ENCODE data around the gene FDX1.
A peak's percentile ranks its signal among the peaks of the same experiment; 100 is the strongest.
"Not testable (repeated sequence)": the region's sequence is repeated elsewhere in the genome, so short reads cannot be mapped to it uniquely, and the experiment has no call there.

The FDX1 gene, protein sequence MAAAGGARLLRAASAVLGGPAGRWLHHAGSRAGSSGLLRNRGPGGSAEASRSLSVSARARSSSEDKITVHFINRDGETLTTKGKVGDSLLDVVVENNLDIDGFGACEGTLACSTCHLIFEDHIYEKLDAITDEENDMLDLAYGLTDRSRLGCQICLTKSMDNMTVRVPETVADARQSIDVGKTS

DNA sequence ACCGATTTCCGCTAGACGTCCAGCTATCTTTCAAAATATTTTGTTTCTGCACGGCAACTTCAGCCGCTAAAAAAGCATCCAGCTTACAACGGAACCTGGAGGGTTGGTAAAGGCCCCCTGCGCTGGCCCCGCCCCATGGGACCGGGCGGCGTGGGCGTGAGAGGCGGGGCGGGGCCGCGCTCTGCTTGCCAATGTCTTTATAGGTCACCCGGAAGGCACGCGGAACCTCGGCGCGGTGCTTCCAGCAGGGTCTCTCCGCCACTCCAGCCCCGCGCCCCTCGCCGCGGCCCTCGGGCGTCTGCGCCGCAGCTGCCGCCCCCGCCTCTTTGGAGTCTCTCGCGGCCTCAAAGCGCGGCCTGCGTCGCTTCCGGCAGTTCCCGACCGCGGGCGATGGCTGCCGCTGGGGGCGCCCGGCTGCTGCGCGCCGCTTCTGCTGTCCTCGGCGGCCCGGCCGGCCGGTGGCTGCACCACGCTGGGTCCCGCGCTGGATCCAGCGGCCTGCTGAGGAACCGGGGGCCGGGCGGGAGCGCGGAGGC, at the start of gene FDX1:
Gene FDX1 (plus strand): TSS at position 218 of the 536 bp plus-strand sequence. CDS start 173 bp downstream, at position 391.
- DNase-seq: peak; percentile 90

DNA sequence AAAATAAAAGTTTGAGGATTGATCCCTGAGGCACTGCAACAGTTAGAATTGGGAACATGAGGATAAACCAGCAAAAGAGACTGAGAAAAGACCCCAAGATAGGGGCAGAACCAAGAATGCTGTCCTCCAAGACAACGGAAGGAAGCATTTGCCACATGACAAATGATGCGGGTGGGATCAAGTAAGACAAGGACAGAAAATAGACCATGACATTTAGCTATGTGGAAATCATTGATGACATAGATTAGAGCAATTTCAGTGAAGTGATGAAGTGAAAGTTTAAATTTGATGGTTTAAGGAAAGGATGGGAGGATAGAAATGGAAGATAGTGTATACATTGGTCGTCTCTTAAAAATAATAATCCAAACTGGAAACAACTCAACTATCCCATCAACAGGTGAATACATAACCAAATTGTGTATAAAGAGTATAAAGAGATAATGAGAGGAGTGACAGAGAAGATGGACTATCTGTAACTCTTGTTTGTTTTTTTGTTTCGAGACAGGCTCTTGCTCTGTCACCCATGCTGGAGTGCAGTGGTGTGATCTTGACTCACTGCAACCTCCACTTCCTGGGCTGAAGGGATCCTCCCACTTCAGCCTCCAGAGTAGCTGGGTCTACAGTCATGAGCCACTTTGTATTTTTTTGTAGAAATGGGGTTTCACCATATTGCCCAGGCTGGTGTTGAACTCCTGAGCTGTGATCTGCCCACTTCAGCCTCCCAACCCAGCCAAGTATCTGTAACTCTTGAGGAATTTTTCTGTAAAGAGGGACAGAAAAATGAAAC, 48.7 kb upstream of the FDX1 start:
- no peak for DNase-seq

DNA sequence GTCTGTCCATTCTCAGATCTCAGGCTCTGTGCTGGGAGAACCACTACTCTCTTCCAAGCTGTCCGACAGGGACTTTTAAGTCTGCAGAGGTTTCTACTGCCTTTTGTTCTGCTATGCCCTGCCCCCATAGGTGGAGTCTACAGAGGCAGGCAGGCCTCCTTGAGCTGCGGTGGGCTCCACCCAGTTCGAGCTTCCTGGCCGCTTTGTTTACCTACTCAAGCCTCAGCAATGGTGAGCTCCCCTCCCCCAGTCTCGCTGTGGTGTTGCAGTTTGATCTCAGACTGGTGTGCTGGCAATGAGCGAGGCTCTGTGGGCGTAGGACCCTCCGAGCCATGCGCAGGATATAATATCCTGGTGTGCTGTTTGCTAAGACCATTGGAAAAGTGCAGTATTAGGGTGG, 41.5 kb upstream of the FDX1 start:
- DNase-seq: peak; percentile 7

DNA sequence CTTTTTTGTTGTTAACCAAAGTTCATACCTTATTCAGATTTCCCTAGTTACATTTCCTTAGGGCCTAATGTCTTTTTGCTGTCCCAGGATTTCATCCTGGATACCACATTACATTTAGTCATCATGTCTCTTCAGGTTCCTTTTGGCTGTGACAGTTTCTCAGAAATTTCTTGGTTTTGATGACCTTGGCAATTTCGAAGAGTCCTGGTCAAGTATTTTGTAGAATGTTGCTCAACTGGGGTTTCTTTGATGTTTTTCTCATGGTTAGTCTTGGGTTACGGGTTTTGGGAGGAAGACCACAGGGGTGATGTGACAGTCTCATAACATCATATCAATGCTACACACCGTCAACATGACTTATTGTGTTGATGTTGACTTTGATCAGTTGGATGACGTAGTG, 39.8 kb upstream of the FDX1 start:
- no peak for DNase-seq

DNA sequence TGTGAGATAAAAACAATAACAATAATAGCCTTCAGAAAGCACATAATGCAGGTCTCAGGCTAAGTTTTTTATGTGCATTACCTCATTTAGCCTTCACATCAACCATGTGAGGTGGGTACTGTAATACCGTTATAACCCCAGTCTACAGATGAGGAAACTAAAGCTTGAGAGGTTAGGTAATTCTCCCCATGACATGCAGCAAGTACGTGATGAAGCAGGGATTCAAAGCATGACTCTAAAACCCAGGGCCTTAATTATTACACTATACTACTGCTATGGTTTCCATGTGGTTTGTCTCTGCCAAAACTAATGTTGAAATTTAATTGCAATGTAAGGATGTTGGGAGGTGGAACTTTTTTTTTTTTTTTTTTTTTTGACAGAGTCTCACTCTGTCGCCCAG, 37.7 kb upstream of the FDX1 start:
- no peak for DNase-seq

DNA sequence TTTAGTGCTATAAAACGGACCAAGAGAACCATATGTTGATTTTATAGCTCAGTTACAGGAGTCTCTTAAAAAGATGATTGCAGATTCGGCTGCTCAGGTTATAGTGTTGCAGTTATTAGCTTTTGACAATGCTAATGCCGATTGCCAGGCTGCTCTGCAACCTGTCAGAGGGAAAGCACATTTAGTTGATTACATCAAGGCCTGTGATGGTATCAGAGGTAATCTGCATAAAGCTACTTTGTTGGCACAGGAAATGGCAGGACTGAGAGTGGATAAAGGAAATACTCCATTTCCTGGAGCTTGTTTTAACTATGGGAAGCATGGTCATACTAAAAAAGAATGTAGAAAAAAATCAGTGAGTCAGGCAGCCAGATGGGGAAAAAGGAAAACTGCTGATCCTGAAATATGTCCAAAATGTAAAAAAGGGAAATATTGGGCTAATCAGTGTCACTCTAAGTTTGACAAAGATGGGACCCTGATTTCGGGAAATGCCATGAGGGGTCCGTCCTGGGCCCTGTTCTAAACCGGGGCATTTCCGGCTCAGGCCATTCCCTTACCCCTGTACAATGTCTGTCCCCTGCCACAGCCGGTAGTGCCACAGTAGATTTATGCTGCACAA, 32.0 kb upstream of the FDX1 start:
- not testable (repeated sequence) for DNase-seq

DNA sequence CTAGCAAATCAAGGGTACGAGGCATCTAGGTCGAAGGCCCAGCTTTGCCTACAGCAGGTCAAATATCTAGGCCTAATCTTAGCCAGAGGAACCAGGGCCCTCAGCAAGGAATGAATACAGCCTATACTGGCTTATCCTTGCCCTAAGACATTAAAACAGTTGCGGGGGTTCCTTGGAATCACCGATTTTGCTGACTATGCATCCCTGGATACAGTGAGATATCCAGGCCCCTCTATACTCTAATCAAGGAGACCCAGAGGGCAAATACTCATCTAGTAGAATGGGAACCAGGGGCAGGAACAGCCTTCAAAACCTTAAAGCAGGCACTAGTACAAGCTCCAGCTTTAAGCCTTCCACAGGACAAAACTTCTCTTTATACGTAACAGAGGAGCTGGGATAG, 26.2 kb upstream of the FDX1 start:
- DNase-seq: not testable (repeated sequence)

DNA sequence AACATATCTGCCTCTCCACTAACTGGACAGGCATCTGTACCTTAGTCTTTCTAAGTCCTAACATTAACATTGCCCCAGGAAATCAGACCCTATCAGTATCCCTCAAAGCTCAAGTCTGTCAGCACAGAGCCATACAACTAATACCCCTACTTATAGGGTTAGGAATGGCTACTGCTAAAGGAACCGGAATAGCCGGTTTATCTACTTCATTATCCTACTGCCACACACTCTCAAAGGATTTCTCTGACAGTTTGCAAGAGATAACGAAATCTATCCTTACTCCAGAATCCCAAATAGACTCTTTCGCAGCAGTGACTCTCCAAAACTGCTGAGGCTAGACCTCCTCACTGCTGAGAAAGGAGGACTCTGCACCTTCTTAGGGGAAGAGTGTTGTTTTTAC, 24.1 kb upstream of the FDX1 start:
- DNase-seq: not testable (repeated sequence)

DNA sequence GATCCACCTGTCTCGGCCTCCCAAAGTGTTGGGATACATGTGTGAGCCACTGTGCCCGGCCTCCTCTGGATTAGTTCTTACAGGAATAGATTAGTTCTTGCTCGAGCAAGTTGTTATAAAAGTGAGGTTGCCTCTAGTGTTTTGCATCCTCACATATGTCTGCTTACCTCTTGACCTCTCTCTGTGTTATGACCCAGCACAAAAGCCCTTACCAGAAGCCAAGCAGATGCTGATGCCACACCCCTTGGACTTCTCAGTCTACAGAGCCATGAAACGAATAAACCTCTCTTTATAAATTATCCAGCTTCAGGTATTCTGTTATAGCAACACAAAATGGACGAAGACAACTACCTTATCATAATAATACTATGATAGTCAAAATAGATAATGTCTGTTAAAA, 22.4 kb upstream of the FDX1 start:
- no peak for DNase-seq

DNA sequence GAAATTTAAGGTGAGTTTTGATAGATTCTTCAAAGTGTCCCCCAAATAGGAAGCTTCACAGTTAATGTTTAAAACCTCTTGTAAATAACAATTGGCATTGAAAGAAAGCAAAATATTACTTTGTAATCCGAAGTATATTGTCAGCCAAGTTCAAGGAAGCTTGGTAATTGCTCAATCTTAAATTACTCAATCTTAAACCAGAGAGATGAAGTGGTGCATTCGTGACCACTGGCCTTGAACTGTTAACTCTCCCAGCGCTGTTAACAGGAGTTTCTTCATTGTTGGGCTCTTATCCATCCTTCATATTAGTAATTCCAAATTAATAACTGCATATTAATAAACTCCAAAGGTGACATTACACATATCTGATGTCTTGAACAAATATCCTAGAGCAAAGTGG, 20.6 kb upstream of the FDX1 start:
- DNase-seq: no peak

DNA sequence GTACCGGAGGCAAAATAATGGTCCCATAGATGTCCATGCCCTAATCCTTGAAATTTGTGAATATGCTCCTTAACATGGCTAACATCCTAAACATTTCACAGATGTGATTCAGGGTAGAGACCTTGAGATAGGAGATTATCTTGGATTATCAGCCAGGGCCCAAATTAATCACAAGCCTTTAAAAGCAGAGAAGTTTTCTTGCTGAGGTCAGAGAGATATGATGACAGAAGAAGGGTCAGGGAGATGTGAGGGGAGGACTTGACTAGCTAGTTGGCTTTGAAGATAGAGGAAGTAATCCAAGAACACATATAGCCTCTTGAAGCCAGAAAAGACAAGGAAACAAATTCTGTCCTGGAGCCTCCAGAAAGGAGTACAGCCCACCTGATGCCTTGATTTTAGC, 19.1 kb upstream of the FDX1 start:
- no peak for DNase-seq

DNA sequence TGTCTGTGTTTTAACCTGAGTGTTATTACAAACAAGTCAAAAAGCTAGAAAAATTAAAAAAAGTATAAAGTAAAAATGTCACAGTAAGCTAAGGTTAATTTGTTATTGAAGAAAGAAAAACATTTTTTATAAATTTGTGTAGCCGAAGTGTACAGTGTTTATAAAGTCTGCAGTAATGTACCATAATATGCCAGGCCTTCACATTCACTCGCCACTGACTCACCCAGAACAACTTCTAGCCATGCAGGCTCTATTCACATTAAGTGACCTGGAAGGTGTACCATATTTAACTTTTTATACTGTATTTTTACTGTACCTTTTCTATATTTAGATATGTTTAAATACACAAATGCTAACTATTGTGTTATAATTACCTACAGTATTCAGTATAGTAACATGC, 14.7 kb upstream of the FDX1 start:
- no peak for DNase-seq

DNA sequence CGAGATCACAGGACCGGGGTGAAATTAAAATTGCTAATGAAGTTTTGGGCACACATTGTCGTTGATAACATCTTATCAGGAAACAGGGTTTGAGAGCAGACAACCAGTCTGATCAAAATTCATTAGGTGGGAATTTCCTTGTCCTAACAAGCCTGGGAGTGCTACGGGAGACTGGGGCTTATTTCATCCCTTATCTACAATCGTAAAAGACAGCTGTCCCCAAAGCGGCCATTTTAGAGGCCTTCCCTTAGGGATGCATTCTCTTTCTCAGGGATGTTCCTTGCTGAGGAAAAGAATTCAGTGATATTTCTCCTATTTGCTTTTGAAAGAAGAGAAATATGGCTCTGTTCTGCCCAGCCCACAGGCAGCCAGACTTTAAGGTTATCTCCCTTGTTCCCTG, 8.1 kb upstream of the FDX1 start:
- DNase-seq: not testable (repeated sequence)

DNA sequence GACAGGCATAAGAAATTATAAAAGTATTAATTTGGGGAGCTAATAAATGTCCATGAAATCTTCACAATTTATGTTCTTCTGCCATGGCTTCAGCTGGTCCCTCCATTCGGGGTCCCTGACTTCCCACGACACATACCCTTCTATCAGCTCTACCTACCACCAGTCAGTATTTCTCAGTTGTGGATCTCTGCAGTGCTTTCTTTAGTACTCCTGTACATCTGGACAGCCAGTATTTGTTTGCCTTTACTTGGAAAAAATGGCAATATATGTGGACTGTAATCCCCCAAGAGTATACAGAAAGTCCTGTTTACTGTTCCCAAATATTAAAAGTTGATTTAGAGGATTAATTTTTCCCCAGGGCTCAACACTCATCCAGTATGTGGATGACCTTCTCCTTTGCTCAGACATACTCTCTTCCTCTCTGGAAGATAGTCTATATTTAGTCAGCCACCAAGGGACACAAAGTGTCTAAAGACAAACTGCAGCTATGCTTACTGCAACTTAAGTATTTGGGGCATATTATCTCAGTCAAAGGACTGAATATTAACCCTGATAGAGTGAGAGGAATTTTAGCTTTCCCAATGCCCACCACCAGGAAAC, 7.3 kb upstream of the FDX1 start:
- no peak for DNase-seq

DNA sequence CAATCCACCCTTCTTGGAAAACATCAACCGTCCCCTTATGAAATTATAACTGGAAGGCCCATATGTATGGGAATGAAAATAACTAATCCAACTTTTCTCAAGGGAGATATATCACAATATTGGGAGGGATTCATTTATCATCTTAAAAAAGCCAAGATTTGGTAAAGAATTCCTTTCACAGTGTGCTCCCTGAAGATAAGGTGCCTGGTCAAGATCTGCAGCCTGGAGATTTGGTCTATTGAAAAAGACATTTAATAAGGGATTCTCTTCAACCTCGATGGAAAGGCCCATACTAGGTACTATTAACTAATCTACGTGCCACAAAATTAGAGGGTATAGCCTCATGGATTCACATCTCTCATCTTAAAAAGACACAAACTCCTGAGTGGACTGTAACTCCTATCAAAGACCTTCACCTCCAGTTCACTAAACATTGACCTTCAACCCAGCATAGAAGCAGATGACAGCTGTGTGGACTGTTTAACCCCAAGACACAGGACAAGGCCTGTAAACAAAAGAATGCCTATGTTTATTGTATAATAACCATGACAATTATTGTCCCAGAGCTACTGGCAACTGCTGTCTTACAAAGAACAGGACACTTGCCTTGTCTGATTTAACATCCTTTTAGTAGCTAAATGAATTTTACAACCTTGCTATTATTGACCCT, 4.8 kb upstream of the FDX1 start:
- DNase-seq: no peak

DNA sequence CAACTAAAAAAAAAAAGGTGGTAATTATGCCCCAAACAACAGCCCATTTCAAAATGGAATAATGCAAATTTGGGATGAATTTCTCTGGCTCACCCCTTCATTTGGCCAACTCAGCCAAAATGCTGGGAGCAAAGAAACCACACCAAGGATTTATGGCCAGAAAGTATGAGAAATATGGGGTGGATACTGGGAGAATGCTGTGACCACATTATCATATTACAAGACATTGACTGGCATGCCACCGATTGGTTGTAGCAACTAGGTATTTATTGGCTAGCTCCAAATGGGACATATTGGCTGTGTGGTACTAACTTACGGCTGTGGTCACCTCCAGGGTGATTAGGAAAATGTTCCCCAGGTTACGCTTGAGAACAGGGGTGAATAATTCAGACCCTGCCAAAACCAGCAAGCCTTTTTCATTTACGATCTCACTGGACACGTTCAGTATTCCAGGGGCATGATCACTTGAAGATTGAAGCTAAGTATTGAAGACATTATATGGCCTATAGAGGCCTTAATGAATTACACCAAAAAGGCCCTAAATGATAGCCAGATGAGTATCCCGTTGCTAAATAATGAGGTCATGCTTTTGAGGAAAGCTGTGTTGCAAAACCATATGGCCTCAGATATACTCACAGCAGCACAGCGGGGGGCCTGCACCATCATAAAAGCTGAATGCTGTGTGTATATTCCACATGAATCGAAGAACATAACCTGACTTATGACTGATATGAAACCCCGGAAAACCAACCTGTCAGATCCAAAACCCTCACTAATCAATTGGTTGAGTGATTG, 3.8 kb upstream of the FDX1 start:
- no peak for DNase-seq

DNA sequence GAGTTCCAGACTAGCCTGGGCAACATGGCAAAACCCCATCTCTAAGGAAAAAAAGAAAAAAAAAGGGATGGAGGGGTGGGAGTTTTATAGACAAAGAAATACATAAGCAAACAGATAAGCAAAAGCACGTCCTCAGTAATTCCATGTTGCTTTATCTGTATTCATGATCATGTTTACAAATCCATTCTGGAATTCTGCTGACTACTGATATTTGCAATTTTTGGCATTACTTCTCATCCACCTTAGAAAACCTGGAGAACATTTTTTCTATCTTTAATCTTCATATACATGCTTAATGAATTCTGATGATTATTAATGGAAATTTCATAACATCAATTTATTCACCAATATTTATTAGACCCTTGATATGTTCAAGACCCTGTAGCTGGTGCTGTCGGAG, 1.7 kb upstream of the FDX1 start:
- no peak for DNase-seq

DNA sequence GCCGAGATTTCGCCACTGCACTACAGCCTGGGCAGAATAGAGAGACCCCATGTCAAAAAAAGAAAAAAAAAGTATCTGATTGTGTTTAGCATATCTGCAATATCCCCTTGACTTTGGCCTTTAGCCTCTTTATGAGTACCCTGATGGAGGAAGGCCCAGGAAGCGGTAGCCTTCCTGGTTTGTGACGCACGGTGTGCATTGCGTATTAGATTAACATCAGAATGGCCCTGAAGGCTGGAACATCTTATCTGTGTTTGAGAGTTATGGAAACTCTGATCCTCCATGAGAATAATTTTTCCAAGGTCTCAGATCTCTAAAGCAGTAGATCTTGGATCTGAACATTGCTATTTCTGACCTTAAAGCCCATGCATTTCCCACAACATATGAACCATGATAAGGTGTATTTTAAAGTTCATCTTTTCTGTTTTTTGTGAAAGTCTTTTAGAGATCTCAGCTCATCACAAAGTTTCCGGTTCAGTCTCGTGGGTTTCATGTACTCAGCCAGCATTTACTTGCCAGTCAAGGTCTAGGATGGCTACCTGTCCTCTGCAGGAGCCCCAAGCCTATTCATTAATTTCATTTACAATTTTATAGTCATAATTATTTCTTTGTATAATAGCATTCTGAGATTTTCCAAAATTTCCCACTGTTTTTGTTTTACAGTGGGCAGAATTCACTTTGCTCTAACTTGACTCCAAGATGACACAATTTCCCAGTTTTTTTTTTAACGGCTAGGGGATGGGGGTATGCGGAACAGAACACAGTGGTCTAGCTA, 605 bp upstream of the FDX1 start:
- peak; percentile 28 for DNase-seq

DNA sequence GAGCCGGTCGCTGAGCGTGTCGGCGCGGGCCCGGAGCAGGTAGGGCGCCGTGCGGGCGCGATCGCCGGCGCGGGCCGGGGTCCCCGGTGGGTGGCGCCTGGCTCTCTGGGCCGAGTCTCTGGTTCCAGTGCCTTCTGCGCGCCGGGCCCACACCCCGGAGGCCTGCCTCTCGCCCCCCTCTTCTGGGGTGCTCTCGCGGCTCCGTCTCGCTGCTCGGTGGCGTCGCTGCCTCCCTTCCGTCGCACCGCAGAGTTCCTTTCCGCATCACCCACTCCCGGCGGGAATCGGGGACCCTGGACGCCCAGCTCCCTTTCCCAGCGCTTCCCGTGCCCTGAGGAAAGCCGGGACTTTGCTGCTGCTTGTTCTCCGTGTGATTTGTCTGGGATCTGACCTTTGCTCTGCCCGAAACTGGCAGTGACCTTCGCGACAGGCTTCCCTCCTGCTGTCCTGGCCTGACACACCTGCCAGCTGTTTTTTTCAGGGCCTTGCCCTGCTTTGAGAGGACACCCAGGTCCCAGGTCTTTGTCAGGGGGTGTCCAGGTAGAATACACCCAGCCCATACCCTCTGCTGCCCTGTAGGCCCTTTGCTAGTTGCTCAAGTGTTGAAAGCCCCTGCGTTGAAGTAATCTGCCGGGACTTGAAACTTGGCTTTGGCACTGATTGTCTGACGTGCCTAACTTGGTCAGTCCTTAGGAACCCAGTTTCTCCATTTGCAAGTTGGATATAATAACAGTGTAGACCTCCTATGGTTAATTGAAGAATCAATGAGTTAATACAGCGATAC, 711 bp downstream of the FDX1 start:
- DNase-seq: peak; percentile 60

DNA sequence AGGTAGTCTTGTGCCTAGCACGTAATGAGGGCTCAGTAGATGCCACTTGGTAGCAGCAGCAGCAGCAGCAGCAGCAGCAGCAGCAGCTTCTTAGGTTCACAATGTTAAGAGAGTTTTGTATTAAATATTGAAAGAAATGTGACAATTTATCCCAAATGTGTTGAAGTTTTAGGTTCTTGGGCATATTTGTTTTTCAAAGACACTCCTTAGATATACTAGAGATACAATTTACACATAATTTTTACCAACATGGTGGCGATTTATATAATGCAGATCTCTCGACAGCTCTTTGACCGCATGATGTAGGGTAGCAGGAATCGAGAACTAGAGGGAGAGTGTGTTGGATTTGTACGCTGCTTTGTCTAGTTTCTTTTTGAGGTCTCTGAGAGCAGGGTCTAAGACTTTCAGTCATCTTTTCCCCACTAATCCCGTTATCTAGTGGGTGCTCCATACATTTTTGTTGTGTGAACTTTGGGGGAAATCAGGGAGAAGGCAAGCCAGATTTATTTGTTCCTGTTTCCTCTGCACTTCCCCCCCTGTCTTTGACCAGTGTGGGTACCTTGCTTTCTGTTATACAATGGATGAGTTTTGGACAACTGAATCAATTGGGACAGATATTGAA, 1.4 kb downstream of the FDX1 start:
- DNase-seq: peak; percentile 16

All from CD4-positive, alpha-beta T cell treated with Interleukin-6 for 4 hours (primary cell).